A549 (cell line): ENCODE results near the gene BTG1. TPM values are rescaled to one million over a fixed set of nuclear protein-coding genes. Genes with fewer than 3 reads are reported as not detected.

Source experiments
- ATAC-seq, 2 experiments: fragments of 200-7000 bp in 1 of 2; fragments of >200 bp in 1 of 2; cut with Nextera tagmentation in 1 of 2; cut with Tn5 transposase in 1 of 2; 3 replicates each; pipeline versions ENCODE4 v1.8.0 to v1.9.1; 2018 to 2020; ENCODE audit warnings: mild to moderate bottlenecking in 1 of 2, moderate library complexity in 1 of 2
- CTCF ChIA-PET: fragments of 300-600 bp; sonication (Branson Sonifier 250); formaldehyde crosslinking; extraction: SDS; loops from one replicate; lab custom pipeline; 2021; ENCODE audit warnings: antibody characterized with exemption, inconsistent platforms; lab: Yijun Ruan, JAX
- POLR2A ChIA-PET: fragments of 350-600 bp; formaldehyde crosslinking; extraction: SDS; loops from one replicate; lab custom pipeline; 2021; ENCODE audit warnings: antibody characterized with exemption, inconsistent platforms; lab: Yijun Ruan, JAX
- DNase-seq, 2 experiments: peaks; one replicate each; pipeline versions ENCODE4 v3.0.0 to v3.0.0-alpha.2; 2011 to 2016; ENCODE audit warnings: low read depth in 1 of 2, low spot score in 1 of 2
- FAIRE-seq: peaks from 2 replicates; lab custom pipeline; 2011; peaks lifted over from hg19 to GRCh38; lab: Jason Lieb, UNC
- H3K27ac ChIP-seq, 2 experiments: fragments of >200 bp; sonication (Bioruptor Twin); formaldehyde crosslinking; 3 replicates each; pipeline ENCODE4 v1.5.1; 2016 to 2017
- H3K4me1 ChIP-seq: fragments of >200 bp; sonication (Bioruptor Twin); formaldehyde crosslinking; 3 replicates; pipeline ENCODE4 v1.6.1; 2016
- H3K4me2 ChIP-seq: fragments of >200 bp; sonication (Bioruptor Twin); formaldehyde crosslinking; 3 replicates; pipeline ENCODE4 v1.6.1; 2016
- H3K4me3 ChIP-seq: fragments of >200 bp; sonication (Bioruptor Twin); formaldehyde crosslinking; 3 replicates; pipeline ENCODE4 v1.5.1; 2016
- H3K9me3 ChIP-seq: fragments of >200 bp; sonication (Bioruptor Twin); formaldehyde crosslinking; 3 replicates; pipeline ENCODE4 v1.6.1; 2016
- BHLHE40 ChIP-seq: IDR thresholded peaks from 2 replicates; pipeline ENCODE4 v1.6.1; 2012; ENCODE audit warnings: low read depth, low read length, inconsistent platforms
- CBX2 ChIP-seq: fragments of 200-600 bp; sonication (generic); IDR thresholded peaks from 2 replicates; pipeline ENCODE4 v1.6.1; 2016; ENCODE audit warnings: low read depth, mild to moderate bottlenecking, borderline replicate concordance
- EHMT2 ChIP-seq: fragments of 200-600 bp; sonication (generic); IDR thresholded peaks from 2 replicates; pipeline ENCODE4 v1.6.1; 2016; ENCODE audit warnings: antibody characterized with exemption, low read depth, mild to moderate bottlenecking, moderate library complexity
- ESRRA ChIP-seq: fragments of 150-350 bp; IDR thresholded peaks from 2 replicates; pipeline ENCODE4 v1.6.1; 2014; ENCODE audit warnings: mild to moderate bottlenecking, low read length, borderline replicate concordance
- FOSB ChIP-seq: fragments of 250-450 bp; sonication (Bioruptor Pico); IDR thresholded peaks from 2 replicates; pipeline ENCODE4 v1.5.0; 2020; ENCODE audit warnings: mild to moderate bottlenecking, moderate library complexity
- HOXB13 ChIP-seq: fragments of 250-450 bp; sonication (Bioruptor Pico); IDR thresholded peaks from 2 replicates; pipeline ENCODE4 v1.5.0; 2020; ENCODE audit warnings: low read depth, mild to moderate bottlenecking, moderate library complexity
- HOXB5 ChIP-seq: fragments of 250-450 bp; sonication (Bioruptor Pico); IDR thresholded peaks from 2 replicates; pipeline ENCODE4 v1.5.0; 2020; ENCODE audit warnings: mild to moderate bottlenecking, moderate library complexity
- JUN ChIP-seq, 2 experiments: fragments of >200 bp; sonication (Bioruptor Twin); formaldehyde crosslinking; IDR thresholded peaks; 2 replicates in 1 of 2; 3 replicates in 1 of 2; pipeline ENCODE4 v1.6.1; 2016 to 2017
- JUNB ChIP-seq: fragments of >200 bp; sonication (Bioruptor Twin); formaldehyde crosslinking; IDR thresholded peaks from 2 replicates; pipeline ENCODE4 v1.6.1; 2016
- MAFK ChIP-seq: fragments of 450-650 bp; IDR thresholded peaks from 2 replicates; pipeline ENCODE4 v1.6.1; 2014; ENCODE audit not compliant: partially characterized antibody
- NFE2L2 ChIP-seq: fragments of 150-350 bp; conservative IDR thresholded peaks from 2 replicates; pipeline ENCODE4 v1.6.1; 2014; ENCODE audit warnings: low read length
- NR3C1 ChIP-seq: fragments of >200 bp; sonication (Bioruptor Twin); formaldehyde crosslinking; IDR thresholded peaks from 3 replicates; pipeline ENCODE4 v1.6.1; 2017
- RAD21 ChIP-seq, 2 experiments: fragments of >200 bp in 1 of 2; sonication (Bioruptor Twin) in 1 of 2; formaldehyde crosslinking in 1 of 2; IDR thresholded peaks in 1 of 2; conservative IDR thresholded peaks in 1 of 2; 2 replicates in 1 of 2; 3 replicates in 1 of 2; pipeline ENCODE4 v1.6.1; 2012 to 2018; ENCODE audit warnings: inconsistent platforms in 1 of 2
- RARB ChIP-seq: fragments of 250-450 bp; sonication (Bioruptor Pico); IDR thresholded peaks from 2 replicates; pipeline ENCODE4 v1.8.0; 2021; ENCODE audit warnings: mild to moderate bottlenecking, moderate library complexity
- SREBF2 ChIP-seq: fragments of 450-650 bp; IDR thresholded peaks from 2 replicates; pipeline ENCODE4 v1.6.1; 2014; ENCODE audit warnings: mild to moderate bottlenecking, moderate library complexity
- TP53 ChIP-seq: fragments of 250-450 bp; sonication (Bioruptor Pico); IDR thresholded peaks from 2 replicates; pipeline ENCODE4 v1.5.0; 2021; ENCODE audit warnings: mild to moderate bottlenecking, moderate library complexity
- ZSCAN20 ChIP-seq: fragments of 250-450 bp; sonication (Bioruptor Pico); IDR thresholded peaks from 2 replicates; pipeline ENCODE4 v1.8.0; 2022; ENCODE audit warnings: mild to moderate bottlenecking, moderate library complexity
- WGBS: methylation state at CpG from one replicate; pipeline ENCODE4 v1.1.6; 2017; ENCODE audit errors: missing lambda C conversion rate; 5-methylcytosine and 5-hydroxymethylcytosine counted together
- polyA plus RNA-seq, 4 experiments: library from polyadenylated mRNA; depleted of rRNA in 3 of 4; stranded (reverse); fragments of >200 nt; fragmentation: RNase III in 1 of 4; extraction: RNeasy Plus Mini Kit Qiagen cat#74134 plus additional on column Dnase treatment in 1 of 4; gene quantifications; 2 replicates in 3 of 4; 3 replicates in 1 of 4; pipeline ENCODE4 v1.2.3, GENCODE V29; 2011 to 2017
- TF ChIP-seq, protein P1 (sequence below): fragments of >200 bp; sonication (Bioruptor Twin); formaldehyde crosslinking; IDR thresholded peaks from 3 replicates; pipeline ENCODE4 v1.6.1; 2016
- TF ChIP-seq, protein P2 (sequence below): fragments of 250-450 bp; sonication (Bioruptor Pico); IDR thresholded peaks from 2 replicates; pipeline ENCODE4 v1.5.0; 2020; ENCODE audit warnings: low read depth, mild to moderate bottlenecking, moderate library complexity
- TF ChIP-seq, protein P3 (sequence below): IDR thresholded peaks from 2 replicates; pipeline ENCODE4 v1.6.1; 2012
- TF ChIP-seq, protein P4 (sequence below): fragments of 450-650 bp; IDR thresholded peaks from 2 replicates; pipeline ENCODE4 v1.6.1; 2014; ENCODE audit warnings: antibody characterized with exemption

BTG1 gene
- polyA plus RNA-seq, 2 of the 4 experiments (the other 2 are of a cell fraction) = 29.4 to 138 TPM

DNA sequence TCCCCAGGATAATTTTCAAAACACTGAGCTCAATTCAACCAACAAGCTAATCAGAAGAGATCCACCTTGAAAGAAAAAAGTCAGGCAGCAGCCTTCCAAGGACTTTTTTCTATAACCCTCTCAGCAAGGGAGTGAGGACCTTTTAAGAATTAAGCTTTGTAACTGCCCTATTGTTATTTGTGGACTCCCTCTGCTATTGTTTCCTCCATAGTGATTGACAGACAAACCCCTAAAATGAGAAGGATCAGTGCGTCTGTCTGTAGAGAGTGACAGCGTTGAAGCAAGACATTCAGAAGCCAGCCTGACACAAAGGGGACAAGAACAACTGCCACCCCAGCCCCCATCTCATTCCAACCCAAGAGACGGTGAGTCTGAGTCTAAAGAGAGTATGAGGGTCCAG lies 30.3 kb upstream of the BTG1 start (continued):
- TF ChIP-seq, protein P1, sequence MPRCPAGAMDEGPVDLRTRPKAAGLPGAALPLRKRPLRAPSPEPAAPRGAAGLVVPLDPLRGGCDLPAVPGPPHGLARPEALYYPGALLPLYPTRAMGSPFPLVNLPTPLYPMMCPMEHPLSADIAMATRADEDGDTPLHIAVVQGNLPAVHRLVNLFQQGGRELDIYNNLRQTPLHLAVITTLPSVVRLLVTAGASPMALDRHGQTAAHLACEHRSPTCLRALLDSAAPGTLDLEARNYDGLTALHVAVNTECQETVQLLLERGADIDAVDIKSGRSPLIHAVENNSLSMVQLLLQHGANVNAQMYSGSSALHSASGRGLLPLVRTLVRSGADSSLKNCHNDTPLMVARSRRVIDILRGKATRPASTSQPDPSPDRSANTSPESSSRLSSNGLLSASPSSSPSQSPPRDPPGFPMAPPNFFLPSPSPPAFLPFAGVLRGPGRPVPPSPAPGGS = no peak
- TF ChIP-seq NFE2L2 (no peak), FOSB (CRISPR knock-in tag) (no peak)
- TF ChIP-seq, protein P2, sequence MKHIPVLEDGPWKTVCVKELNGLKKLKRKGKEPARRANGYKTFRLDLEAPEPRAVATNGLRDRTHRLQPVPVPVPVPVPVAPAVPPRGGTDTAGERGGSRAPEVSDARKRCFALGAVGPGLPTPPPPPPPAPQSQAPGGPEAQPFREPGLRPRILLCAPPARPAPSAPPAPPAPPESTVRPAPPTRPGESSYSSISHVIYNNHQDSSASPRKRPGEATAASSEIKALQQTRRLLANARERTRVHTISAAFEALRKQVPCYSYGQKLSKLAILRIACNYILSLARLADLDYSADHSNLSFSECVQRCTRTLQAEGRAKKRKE (CRISPR knock-in tag) = no peak

DNA sequence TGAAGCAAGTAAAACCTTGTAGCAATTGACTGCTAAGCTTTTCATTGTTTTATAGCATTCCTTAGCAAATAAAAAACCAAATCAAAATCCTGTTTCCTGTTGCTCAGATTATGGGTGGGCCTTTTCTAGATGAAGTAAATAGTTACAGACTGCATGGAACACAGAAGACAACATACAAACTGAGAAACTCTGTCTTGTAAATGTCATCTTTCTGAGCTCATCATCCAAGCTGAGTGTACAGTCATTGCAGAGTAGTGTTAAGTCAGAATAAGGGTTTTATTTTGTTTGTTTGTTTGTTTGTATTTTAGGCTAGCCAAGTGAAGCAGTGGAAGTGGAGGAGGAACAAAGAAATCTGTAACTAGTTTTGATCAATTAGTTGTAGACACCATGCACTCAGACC lies 24.4 kb upstream of the BTG1 start:
- no peak for ATAC-seq
- DNase-seq = no peak
- CTCF ChIA-PET = interaction anchor here (0.6 kb wide), 1 partner anchor 554 kb away, joined by 3 read pairs; no protein-coding TSS in a partner anchor
- Histone ChIP-seq H3K9me3 (no peaks in the 10 kb centered on the region), H3K4me3 (no peak overlapping the region), H3K4me2 (no peak overlapping the region), H3K4me1 (no peaks in the 10 kb centered on the region), H3K27ac (no peak overlapping the region)
- no peak for TF ChIP-seq ZSCAN20 (CRISPR knock-in tag)
- TF ChIP-seq, protein P3, sequence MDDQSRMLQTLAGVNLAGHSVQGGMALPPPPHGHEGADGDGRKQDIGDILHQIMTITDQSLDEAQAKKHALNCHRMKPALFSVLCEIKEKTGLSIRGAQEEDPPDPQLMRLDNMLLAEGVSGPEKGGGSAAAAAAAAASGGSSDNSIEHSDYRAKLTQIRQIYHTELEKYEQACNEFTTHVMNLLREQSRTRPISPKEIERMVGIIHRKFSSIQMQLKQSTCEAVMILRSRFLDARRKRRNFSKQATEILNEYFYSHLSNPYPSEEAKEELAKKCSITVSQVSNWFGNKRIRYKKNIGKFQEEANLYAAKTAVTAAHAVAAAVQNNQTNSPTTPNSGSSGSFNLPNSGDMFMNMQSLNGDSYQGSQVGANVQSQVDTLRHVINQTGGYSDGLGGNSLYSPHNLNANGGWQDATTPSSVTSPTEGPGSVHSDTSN = no peak
- TF ChIP-seq JUNB = no peak
- no peak for TF ChIP-seq BHLHE40
- no peak for TF ChIP-seq RAD21 (conservative IDR thresholded peaks at IDR 0.05 in 1 of 2, IDR thresholded peaks at IDR 0.05 in 1 of 2)
- TF ChIP-seq HOXB13 (CRISPR knock-in tag) = no peak
- TF ChIP-seq MAFK = no peak
- no peak for TF ChIP-seq RARB (CRISPR knock-in tag)
- no peak for TF ChIP-seq EHMT2
- TF ChIP-seq, protein P4, sequence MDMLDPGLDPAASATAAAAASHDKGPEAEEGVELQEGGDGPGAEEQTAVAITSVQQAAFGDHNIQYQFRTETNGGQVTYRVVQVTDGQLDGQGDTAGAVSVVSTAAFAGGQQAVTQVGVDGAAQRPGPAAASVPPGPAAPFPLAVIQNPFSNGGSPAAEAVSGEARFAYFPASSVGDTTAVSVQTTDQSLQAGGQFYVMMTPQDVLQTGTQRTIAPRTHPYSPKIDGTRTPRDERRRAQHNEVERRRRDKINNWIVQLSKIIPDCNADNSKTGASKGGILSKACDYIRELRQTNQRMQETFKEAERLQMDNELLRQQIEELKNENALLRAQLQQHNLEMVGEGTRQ = no peak
- TF ChIP-seq ESRRA = no peak
- TF ChIP-seq TP53 (CRISPR knock-in tag) = no peak
- TF ChIP-seq CBX2 = no peak
- TF ChIP-seq NR3C1 = no peak
- POLR2A ChIA-PET = no interaction called here
- FAIRE-seq = no peak

DNA sequence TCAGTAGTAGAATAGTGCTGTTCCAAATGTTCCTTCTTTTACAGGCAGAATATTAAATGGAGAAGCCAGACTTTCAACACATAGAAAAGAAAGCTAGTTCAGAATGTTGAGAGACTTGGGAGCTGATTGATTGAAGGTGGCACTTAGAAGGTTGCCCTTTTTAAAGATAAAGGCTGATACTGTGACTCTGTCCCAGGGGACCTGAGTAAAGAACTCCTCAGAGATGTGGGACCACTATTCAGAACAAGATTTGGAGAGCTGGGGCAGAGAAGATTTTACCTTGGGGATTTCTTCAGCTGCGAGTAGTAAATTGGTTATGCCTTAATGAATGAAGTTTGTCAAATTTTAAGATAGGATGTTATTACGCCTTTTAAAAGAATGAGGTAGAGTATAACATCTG lies 21.4 kb upstream of the BTG1 start:
- TF ChIP-seq SREBF2 = no peak
- TF ChIP-seq HOXB5 (CRISPR knock-in tag) = no peak
- no peak for TF ChIP-seq JUN (IDR thresholded peaks at IDR 0.05)
- CTCF ChIA-PET = interaction anchor here (1.1 kb wide), 1 partner anchor 13 kb away, joined by 3 read pairs; no protein-coding TSS in a partner anchor
- no peak for FAIRE-seq

More for the DNA sequence above, 21.4 kb upstream of the BTG1 start:
- WGBS = 87% methylated on average over 2 of the region's 2 CpGs
- no peak overlapping the region for H3K4me3 ChIP-seq
- DNase-seq (no peak), ATAC-seq (no peak)
- no peaks in the 10 kb centered on the region for H3K9me3 ChIP-seq
- H3K27ac ChIP-seq = no peak overlapping the region
- peaks cover 4% of the 10 kb centered on the region; the same call in 1 of the 3 replicates for H3K4me1 ChIP-seq
- H3K4me2 ChIP-seq = no peak overlapping the region
- POLR2A ChIA-PET = no interaction called here
